Embryonic facial prominence (tissue), 1 donor: ENCODE data around the gene PDCD4.
A peak's percentile ranks its signal among the peaks of the same experiment; 100 is the strongest.
"Not testable (repeated sequence)": the region's sequence is repeated elsewhere in the genome, so short reads cannot be mapped to it uniquely, and the experiment has no call there.

Experiments
- DNase-seq: peaks from one replicate; pipeline ENCODE4 v3.0.0-alpha.2; 2016; ENCODE audit errors: extremely low spot score

PDCD4 gene

GRCh38 chr10:110881905-110882304, 10.2 kb downstream of the PDCD4 start:
- DNase-seq: no peak

GRCh38 chr10:110883924-110884323, 12.2 kb downstream of the PDCD4 start:
- no peak for DNase-seq

- DNase-seq: no peak
Observed at GRCh38 chr10:110885932-110886674, 14.4 kb downstream of the PDCD4 start.

- no peak for DNase-seq
Observed at GRCh38 chr10:110887560-110887959, 15.8 kb downstream of the PDCD4 start.

GRCh38 chr10:110892602-110893288, 21.0 kb downstream of the PDCD4 start:
- no peak for DNase-seq

GRCh38 chr10:110893559-110894179, 21.9 kb downstream of the PDCD4 start:
- peak; percentile 27 for DNase-seq

GRCh38 chr10:110897184-110897583, 25.5 kb downstream of the PDCD4 start:
- DNase-seq: no peak

GRCh38 chr10:110898391-110898790, 26.7 kb downstream of the PDCD4 start:
- no peak for DNase-seq

GRCh38 chr10:110900983-110901382, 29.3 kb downstream of the PDCD4 start:
- DNase-seq: no peak

- DNase-seq: no peak
Observed at GRCh38 chr10:110901954-110902819, 30.5 kb downstream of the PDCD4 start.

- no peak for DNase-seq
Observed at GRCh38 chr10:110903280-110904278, 31.9 kb downstream of the PDCD4 start.

- DNase-seq: no peak
Observed at GRCh38 chr10:110910138-110910537, 38.4 kb downstream of the PDCD4 start.

GRCh38 chr10:110912374-110912773, 40.6 kb downstream of the PDCD4 start:
- no peak for DNase-seq

- no peak for DNase-seq
Observed at GRCh38 chr10:110914431-110914830, 42.7 kb downstream of the PDCD4 start.

GRCh38 chr10:110915035-110915434, 43.3 kb downstream of the PDCD4 start:
- DNase-seq: no peak

GRCh38 chr10:110915600-110915999, 43.9 kb downstream of the PDCD4 start:
- not testable (repeated sequence) for DNase-seq

- no peak for DNase-seq
Observed at GRCh38 chr10:110916554-110917346, 45.0 kb downstream of the PDCD4 start.

GRCh38 chr10:110918269-110918642, 46.5 kb downstream of the PDCD4 start:
- DNase-seq: peak; percentile 89

- peak; percentile 99 for DNase-seq
Observed at GRCh38 chr10:110918643-110919348, 47.1 kb downstream of the PDCD4 start, which contains the start of gene BBIP1. Gene BBIP1, minus strand, starts transcription at chr10:110919180. Its CDS starts 1,023 bp downstream, at chr10:110918157.
